ENCODE measurements around the gene GALK2. TPM values are rescaled to one million over a fixed set of nuclear protein-coding genes. Genes with fewer than 3 reads are reported as not detected.

The GALK2 gene
- total and polyA plus RNA-seq, 2 of the 8 experiments (the other 6 are each of a cell fraction or from before 2014, with no cell fraction given): 8.7 to 16.1 TPM

GRCh38 chr15:49331951-49332350 is 161.9 kb downstream of the GALK2 start (continued):
- no peak for TF ChIP-seq RFX5 (IDR thresholded peaks at IDR 0.05; ENCODE audit: borderline replicate concordance, low read depth, low read length)
- TF ChIP-seq CHD7 (IDR thresholded peaks at IDR 0.05; ENCODE audit: insufficient replicate concordance, low read length): no peak
- no peak for TF ChIP-seq CEBPB (IDR thresholded peaks at IDR 0.05; ENCODE audit: low read depth, low read length)
- no peak for TF ChIP-seq EZH2 (IDR thresholded peaks at IDR 0.05; ENCODE audit: low read depth, low read length, severe bottlenecking)
- TF ChIP-seq CBX8 (IDR thresholded peaks at IDR 0.05; ENCODE audit: borderline replicate concordance, low read depth, low read length): no peak
- no peak for TF ChIP-seq ATF3 (IDR thresholded peaks at IDR 0.05; ENCODE audit: insufficient read depth, low read depth, low read length)
- TF ChIP-seq CBX5 (IDR thresholded peaks at IDR 0.05; ENCODE audit: low read depth, low read length): no peak

Data from H1 (cell line).